KMS-11 (cell line): ENCODE measurements around the gene CDK10.

Source experiments
- H2AFZ ChIP-seq: fragments of 200-600 bp; sonication (generic); 2 replicates; pipeline ENCODE4 v1.6.1; 2016; ENCODE audit warnings: antibody characterized with exemption, mixed run types, low read depth
- H3K27ac ChIP-seq: fragments of 200-600 bp; sonication (generic); 2 replicates; pipeline ENCODE4 v1.6.1; 2016; ENCODE audit warnings: mild to moderate bottlenecking, mixed run types
- H3K27me3 ChIP-seq: fragments of 200-600 bp; sonication (generic); 2 replicates; pipeline ENCODE4 v1.6.1; 2017; ENCODE audit warnings: mild to moderate bottlenecking, low read depth, mixed run types, moderate library complexity; ENCODE audit not compliant: insufficient read depth
- H3K36me3 ChIP-seq: fragments of 200-600 bp; sonication (generic); 2 replicates; pipeline ENCODE4 v1.6.1; 2017; ENCODE audit warnings: mild to moderate bottlenecking, mixed run types; ENCODE audit not compliant: insufficient read depth
- H3K4me1 ChIP-seq: fragments of 200-600 bp; sonication (generic); 2 replicates; pipeline ENCODE4 v1.6.1; 2016; ENCODE audit warnings: mild to moderate bottlenecking, low read depth, mixed run types; ENCODE audit not compliant: poor library complexity, severe bottlenecking
- H3K4me2 ChIP-seq: fragments of 200-600 bp; sonication (generic); 2 replicates; pipeline ENCODE4 v1.7.0; 2016; ENCODE audit warnings: mild to moderate bottlenecking, mixed run types
- H3K4me3 ChIP-seq: fragments of 200-600 bp; sonication (generic); IDR thresholded peaks from 2 replicates; pipeline ENCODE4 v1.6.1; 2017; ENCODE audit warnings: low read depth, low read length, mixed read lengths; ENCODE audit not compliant: insufficient read depth
- H3K79me2 ChIP-seq: fragments of 200-600 bp; sonication (generic); 2 replicates; pipeline ENCODE4 v1.6.1; 2016; ENCODE audit warnings: low read depth, mixed run types; ENCODE audit not compliant: insufficient read depth
- H3K9ac ChIP-seq: fragments of 200-600 bp; sonication (generic); 2 replicates; pipeline ENCODE4 v1.6.1; 2016; ENCODE audit warnings: mild to moderate bottlenecking, mixed run types
- H4K20me1 ChIP-seq: fragments of 200-600 bp; sonication (generic); 2 replicates; pipeline ENCODE4 v1.6.1; 2016; ENCODE audit warnings: mild to moderate bottlenecking, mixed run types; ENCODE audit not compliant: insufficient read depth
- TF ChIP-seq, protein P1 (sequence below): fragments of 200-600 bp; sonication (generic); conservative IDR thresholded peaks from 2 replicates; pipeline ENCODE4 v1.6.1; 2017; ENCODE audit warnings: low read depth, mild to moderate bottlenecking, antibody characterized with exemption, low read length, moderate library complexity, mixed read lengths

CDK10 gene

DNA sequence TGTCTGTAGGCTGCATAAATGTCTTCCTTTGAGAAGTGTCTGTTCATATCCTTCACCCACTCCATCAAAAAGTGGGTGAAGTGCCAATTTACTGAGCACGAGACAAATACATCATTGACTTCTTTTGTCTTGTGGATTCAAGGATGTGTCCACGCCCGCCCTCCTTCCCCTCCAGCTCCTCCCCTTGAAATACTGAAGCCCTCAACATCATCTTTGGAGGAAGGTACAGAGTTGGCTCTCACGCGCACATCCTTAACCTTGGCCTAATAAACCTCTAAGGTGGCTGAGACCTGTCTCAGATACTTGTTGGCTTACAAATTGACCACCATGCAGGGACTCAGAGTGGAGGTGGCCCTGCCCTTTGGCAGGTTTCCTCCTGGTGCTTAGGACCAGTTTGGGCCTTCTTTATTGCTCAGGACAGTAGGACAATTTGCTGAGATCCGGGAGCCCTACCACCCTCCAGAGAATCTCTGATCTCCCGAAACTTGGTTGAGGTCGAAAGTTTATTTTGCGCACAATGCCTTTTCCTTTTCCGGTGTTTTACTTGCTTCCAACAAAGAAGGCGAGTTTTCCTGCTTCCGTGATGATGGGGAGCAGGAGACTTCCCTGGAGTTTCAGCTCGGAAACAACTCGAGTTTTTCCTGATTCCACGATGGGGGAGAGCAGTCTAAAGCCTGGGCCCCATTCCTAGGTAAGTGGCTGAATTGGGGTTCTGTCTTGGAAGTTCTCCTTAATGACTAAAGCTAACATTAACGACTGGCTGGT is 14.1 kb upstream of the CDK10 start:
- H3K4me1 ChIP-seq = no peaks in the 10 kb centered on the region
- no peak overlapping the region for H3K9ac ChIP-seq
- TF ChIP-seq, protein P1, sequence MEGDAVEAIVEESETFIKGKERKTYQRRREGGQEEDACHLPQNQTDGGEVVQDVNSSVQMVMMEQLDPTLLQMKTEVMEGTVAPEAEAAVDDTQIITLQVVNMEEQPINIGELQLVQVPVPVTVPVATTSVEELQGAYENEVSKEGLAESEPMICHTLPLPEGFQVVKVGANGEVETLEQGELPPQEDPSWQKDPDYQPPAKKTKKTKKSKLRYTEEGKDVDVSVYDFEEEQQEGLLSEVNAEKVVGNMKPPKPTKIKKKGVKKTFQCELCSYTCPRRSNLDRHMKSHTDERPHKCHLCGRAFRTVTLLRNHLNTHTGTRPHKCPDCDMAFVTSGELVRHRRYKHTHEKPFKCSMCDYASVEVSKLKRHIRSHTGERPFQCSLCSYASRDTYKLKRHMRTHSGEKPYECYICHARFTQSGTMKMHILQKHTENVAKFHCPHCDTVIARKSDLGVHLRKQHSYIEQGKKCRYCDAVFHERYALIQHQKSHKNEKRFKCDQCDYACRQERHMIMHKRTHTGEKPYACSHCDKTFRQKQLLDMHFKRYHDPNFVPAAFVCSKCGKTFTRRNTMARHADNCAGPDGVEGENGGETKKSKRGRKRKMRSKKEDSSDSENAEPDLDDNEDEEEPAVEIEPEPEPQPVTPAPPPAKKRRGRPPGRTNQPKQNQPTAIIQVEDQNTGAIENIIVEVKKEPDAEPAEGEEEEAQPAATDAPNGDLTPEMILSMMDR = no peak
- no peak overlapping the region for H2AFZ ChIP-seq
- no peaks in the 10 kb centered on the region for H3K36me3 ChIP-seq
- H3K79me2 ChIP-seq = no peaks in the 10 kb centered on the region
- H3K27ac ChIP-seq = no peak overlapping the region
- no peak overlapping the region for H3K4me2 ChIP-seq
- no peak overlapping the region for H3K4me3 ChIP-seq
- H3K27me3 ChIP-seq = no peaks in the 10 kb centered on the region
- H4K20me1 ChIP-seq = no peaks in the 10 kb centered on the region

DNA sequence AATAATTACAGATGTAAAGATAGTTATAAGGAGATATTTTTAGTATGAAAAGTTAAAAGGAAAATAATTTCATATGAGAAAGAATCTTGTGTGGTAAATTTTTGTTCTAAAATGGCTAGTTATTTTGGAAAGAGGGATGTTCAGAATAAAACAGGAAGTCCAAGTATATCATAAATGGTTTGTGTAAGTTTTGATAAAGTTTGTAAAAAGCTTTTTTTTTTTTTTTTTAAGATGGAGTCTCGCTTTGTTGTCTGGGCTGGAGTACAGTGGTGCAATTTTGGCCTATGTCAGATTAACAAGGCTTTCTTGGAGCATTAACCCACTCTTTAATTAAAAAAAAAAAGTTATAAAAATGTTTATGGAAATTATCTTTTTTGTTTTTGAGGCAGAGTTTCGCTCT is 8.2 kb upstream of the CDK10 start:
- H2AFZ ChIP-seq = no peak overlapping the region
- H3K9ac ChIP-seq = no peak overlapping the region
- H3K79me2 ChIP-seq = no peaks in the 10 kb centered on the region
- H3K4me1 ChIP-seq = no peaks in the 10 kb centered on the region
- H3K27me3 ChIP-seq = no peaks in the 10 kb centered on the region
- H3K4me2 ChIP-seq = no peak overlapping the region
- no peak overlapping the region for H3K4me3 ChIP-seq
- TF ChIP-seq, protein P1 = no peak
- H3K27ac ChIP-seq = no peak overlapping the region
- H4K20me1 ChIP-seq = no peaks in the 10 kb centered on the region
- H3K36me3 ChIP-seq = no peaks in the 10 kb centered on the region

DNA sequence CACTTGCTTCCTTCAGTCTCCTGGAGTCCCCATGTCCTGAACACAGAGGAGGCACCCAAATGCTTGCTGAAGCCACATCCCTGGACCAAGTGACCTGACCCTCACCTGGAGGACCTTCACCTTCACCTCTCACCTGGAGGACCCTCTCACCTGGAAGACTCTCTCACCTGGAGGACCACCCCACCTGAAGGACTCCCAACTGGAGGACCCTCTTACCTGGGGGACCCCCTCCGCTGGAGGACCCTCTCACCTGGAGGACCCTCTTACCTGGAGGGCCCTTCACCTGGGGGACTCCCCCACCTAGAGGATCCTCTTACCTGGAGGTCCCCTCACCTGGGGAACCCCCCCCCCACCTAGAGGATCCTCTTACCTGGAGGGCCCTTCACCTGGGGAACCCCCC is 573 bp upstream of the CDK10 start:
- no peak overlapping the region for H3K4me2 ChIP-seq
- H3K4me3 ChIP-seq = no peak overlapping the region
- H3K27ac ChIP-seq = no peak overlapping the region
- H3K9ac ChIP-seq = no peak overlapping the region
- TF ChIP-seq, protein P1 = no peak
- no peaks in the 10 kb centered on the region for H4K20me1 ChIP-seq
- H2AFZ ChIP-seq = no peak overlapping the region
- H3K79me2 ChIP-seq = peaks cover 21% of the 10 kb centered on the region
- no peaks in the 10 kb centered on the region; the same call in 1 of the 2 replicates for H3K36me3 ChIP-seq
- H3K4me1 ChIP-seq = peaks cover 21% of the 10 kb centered on the region
- H3K27me3 ChIP-seq = no peaks in the 10 kb centered on the region

DNA sequence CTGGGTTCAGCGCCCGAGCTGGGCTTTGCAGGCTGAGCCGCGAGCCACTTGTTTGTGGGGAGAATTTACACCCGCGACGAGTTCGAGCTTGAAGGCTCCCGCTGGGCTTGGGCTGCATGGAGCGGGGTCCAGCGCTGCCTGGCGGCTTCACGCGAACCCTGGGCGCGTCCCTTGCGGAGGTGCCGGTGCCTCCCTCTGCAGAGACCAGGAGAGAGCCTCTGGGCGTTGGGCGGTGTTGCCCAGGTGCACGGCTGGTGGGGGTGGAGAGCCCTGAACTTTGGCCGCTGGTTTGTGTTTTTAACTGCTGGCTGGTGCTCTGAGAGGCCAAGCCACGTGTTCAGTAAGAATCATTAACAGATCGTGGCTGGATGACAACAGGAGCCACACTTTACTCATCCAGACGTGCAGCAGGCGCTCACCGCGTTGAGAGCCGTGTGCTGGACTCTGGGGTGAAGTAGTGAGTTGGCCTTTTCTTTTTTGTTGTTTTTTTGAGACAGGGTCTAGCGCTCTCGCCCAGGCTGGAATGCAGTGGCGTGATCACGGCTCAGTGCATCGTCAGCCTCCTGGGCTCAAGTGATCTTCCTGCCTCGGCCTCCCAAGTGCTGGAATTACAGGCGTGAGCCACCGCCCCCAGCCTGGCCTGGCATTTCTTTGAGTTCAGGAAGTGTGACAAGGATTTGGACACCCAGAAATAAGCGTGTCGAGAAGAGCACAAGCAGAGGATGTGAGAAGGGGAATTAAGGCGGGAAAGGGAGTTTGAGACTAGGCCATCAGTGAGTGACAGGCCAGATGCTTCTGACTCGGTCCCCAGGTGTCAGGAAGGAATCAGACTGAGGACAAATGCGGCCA is 827 bp downstream of the CDK10 start:
- Histone ChIP-seq H3K79me2 (peaks cover 21% of the 10 kb centered on the region), H3K9ac (peak overlapping the region; percentile 83), H2AFZ (peak overlapping the region; percentile 87), H3K4me2 (peak overlapping the region; percentile 100), H3K27ac (peak overlapping the region; percentile 86), H3K4me1 (peaks cover 21% of the 10 kb centered on the region), H3K27me3 (no peaks in the 10 kb centered on the region), H4K20me1 (no peaks in the 10 kb centered on the region), H3K4me3 (no peak overlapping the region), H3K36me3 (no peaks in the 10 kb centered on the region; the same call in 1 of the 2 replicates)
- TF ChIP-seq, protein P1 = no peak
